H1 (cell line): Measurements from ENCODE around the gene HSFX2. TPM values are rescaled to one million over a fixed set of nuclear protein-coding genes. Genes with fewer than 3 reads are reported as not detected.

ENCODE experiments used
- CTCF ChIA-PET: fragments of 300-600 bp; sonication (Branson Sonifier 250); formaldehyde crosslinking; loops from one replicate; lab custom pipeline; 2021; ENCODE audit not compliant: partially characterized antibody; lab: Charles Lee
- POLR2A ChIA-PET: fragments of 300-600 bp; sonication (Branson Sonifier 250); formaldehyde crosslinking; loops from one replicate; lab custom pipeline; 2021; ENCODE audit warnings: inconsistent platforms; ENCODE audit not compliant: partially characterized antibody; lab: Charles Lee
- DNase-seq, 2 experiments: peaks; one replicate each; pipeline versions ENCODE4 v3.0.0 to v3.0.0-alpha.2; 2010 to 2022; ENCODE audit warnings: low spot score in 2 of 2, low read depth in 1 of 2, mixed read lengths in 1 of 2
- FAIRE-seq: peaks from 2 replicates; lab custom pipeline; 2011; peaks lifted over from hg19 to GRCh38; lab: Jason Lieb, UNC
- H2AFZ ChIP-seq: 2 replicates; pipeline ENCODE4 v1.8.1; 2012; ENCODE audit warnings: low read length, inconsistent platforms
- H2AK5ac ChIP-seq: 2 replicates; pipeline ENCODE4 v1.6.1; 2013; ENCODE audit warnings: low read depth, low read length
- H2BK120ac ChIP-seq: replicated peaks from 2 replicates; pipeline ENCODE3; 2013; ENCODE audit warnings: low read depth, low read length, inconsistent platforms
- H2BK12ac ChIP-seq: 2 replicates; pipeline ENCODE4 v1.6.1; 2013; ENCODE audit warnings: low read depth, low read length
- H2BK15ac ChIP-seq: 2 replicates; pipeline ENCODE4 v1.6.1; 2013; ENCODE audit warnings: low read length
- H2BK20ac ChIP-seq: 2 replicates; pipeline ENCODE4 v1.6.1; 2013; ENCODE audit warnings: low read length
- H2BK5ac ChIP-seq: 2 replicates; pipeline ENCODE4 v1.6.1; 2013; ENCODE audit warnings: low read depth, low read length
- H3K14ac ChIP-seq: 2 replicates; pipeline ENCODE4 v1.6.1; 2013; ENCODE audit warnings: inconsistent platforms; ENCODE audit not compliant: insufficient read length
- H3K18ac ChIP-seq: 2 replicates; pipeline ENCODE4 v1.6.1; 2013; ENCODE audit warnings: low read length; ENCODE audit errors: extremely low read depth
- H3K23ac ChIP-seq: 2 replicates; pipeline ENCODE4 v1.6.1; 2013; ENCODE audit warnings: inconsistent platforms; ENCODE audit not compliant: insufficient read length
- H3K23me2 ChIP-seq: 2 replicates; pipeline ENCODE4 v1.6.1; 2013; ENCODE audit warnings: low read depth, low read length
- H3K27ac ChIP-seq: 2 replicates; pipeline ENCODE4 v1.6.1; 2011; ENCODE audit warnings: low read depth, low read length, inconsistent platforms
- H3K27me3 ChIP-seq, 4 experiments: replicated peaks in 1 of 4; 1 replicate in 1 of 4; 2 replicates in 3 of 4; pipeline versions ENCODE4 v1.6.1 to v1.8.1; 2011 to 2013; ENCODE audit warnings: low read length in 3 of 4, mild to moderate bottlenecking in 3 of 4, inconsistent platforms in 2 of 4, mixed read lengths in 2 of 4, moderate library complexity in 1 of 4; ENCODE audit not compliant: control insufficient read depth in 3 of 4, insufficient read depth in 3 of 4; ENCODE audit errors: extremely low read depth in 1 of 4
- H3K36me3 ChIP-seq, 4 experiments: 2 replicates each; pipeline versions ENCODE4 v1.6.1 to v1.8.1; 2011 to 2013; ENCODE audit warnings: mild to moderate bottlenecking in 4 of 4, low read length in 3 of 4, moderate library complexity in 2 of 4, control low read depth in 1 of 4, inconsistent platforms in 1 of 4; ENCODE audit not compliant: insufficient read depth in 4 of 4, control insufficient read depth in 2 of 4
- H3K4ac ChIP-seq: replicated peaks from 2 replicates; pipeline ENCODE3; 2013; ENCODE audit warnings: low read length, low read depth, mixed read lengths, inconsistent platforms; ENCODE audit not compliant: insufficient read length
- H3K4me1 ChIP-seq, 4 experiments: replicated peaks in 1 of 4; 1 replicate in 1 of 4; 2 replicates in 3 of 4; pipeline versions ENCODE4 v1.6.1 to v1.8.1; 2011 to 2013; ENCODE audit warnings: low read length in 3 of 4, inconsistent platforms in 2 of 4, mixed read lengths in 1 of 4; ENCODE audit not compliant: insufficient read depth in 4 of 4, control insufficient read depth in 3 of 4
- H3K4me2 ChIP-seq, 2 experiments: 2 replicates each; pipeline versions ENCODE4 v1.6.1 to v1.8.1; 2011 to 2013; ENCODE audit warnings: low read depth in 2 of 2, low read length in 2 of 2, control low read depth in 1 of 2, inconsistent platforms in 1 of 2, mild to moderate bottlenecking in 1 of 2; ENCODE audit not compliant: insufficient read depth in 1 of 2
- H3K4me3 ChIP-seq, 4 experiments: fragments of 200-600, 300-600 bp in 1 of 4; sonication (generic), shearing (Covaris generic), sonication (Bioruptor Twin) in 1 of 4; 2 replicates each; pipeline versions ENCODE4 v1.5.1 to v1.8.1; 2011 to 2016; ENCODE audit warnings: low read length in 4 of 4, low read depth in 3 of 4, control low read depth in 2 of 4, inconsistent platforms in 2 of 4, mild to moderate bottlenecking in 2 of 4, mixed read lengths in 1 of 4, moderate library complexity in 1 of 4; ENCODE audit not compliant: insufficient read depth in 2 of 4; ENCODE audit errors: extremely low read depth in 1 of 4
- H3K56ac ChIP-seq: replicated peaks from 2 replicates; pipeline ENCODE3; 2013; ENCODE audit warnings: low read depth, mild to moderate bottlenecking, mixed read lengths, low read length, inconsistent platforms; ENCODE audit not compliant: insufficient read length
- H3K79me1 ChIP-seq: 2 replicates; pipeline ENCODE4 v1.6.1; 2013; ENCODE audit warnings: low read depth, low read length, control low read depth
- H3K79me2 ChIP-seq, 2 experiments: 2 replicates each; pipeline versions ENCODE4 v1.6.1 to v1.8.1; 2012 to 2013; ENCODE audit warnings: low read length in 2 of 2, mild to moderate bottlenecking in 2 of 2, inconsistent platforms in 1 of 2; ENCODE audit not compliant: insufficient read depth in 2 of 2, control insufficient read depth in 1 of 2
- H3K9ac ChIP-seq, 4 experiments: replicated peaks in 1 of 4; 1 replicate in 1 of 4; 2 replicates in 3 of 4; pipeline versions ENCODE4 v1.6.1 to v1.8.1; 2011 to 2013; ENCODE audit warnings: low read depth in 3 of 4, low read length in 3 of 4, control low read depth in 2 of 4, mild to moderate bottlenecking in 2 of 4, moderate library complexity in 2 of 4, inconsistent platforms in 1 of 4; ENCODE audit errors: extremely low read depth in 1 of 4
- H3K9me3 ChIP-seq, 2 experiments: 2 replicates each; pipeline versions ENCODE4 v1.6.1 to v1.8.1; 2012 to 2013; ENCODE audit warnings: mild to moderate bottlenecking in 2 of 2, moderate library complexity in 2 of 2, control low read depth in 1 of 2, inconsistent platforms in 1 of 2, low read depth in 1 of 2, low read length in 1 of 2, mixed read lengths in 1 of 2; ENCODE audit not compliant: insufficient read depth in 2 of 2
- H4K20me1 ChIP-seq, 2 experiments: replicated peaks in 1 of 2; 2 replicates each; pipeline versions ENCODE3 to v1.8.1; 2011 to 2013; ENCODE audit warnings: inconsistent platforms in 2 of 2, low read length in 2 of 2, mild to moderate bottlenecking in 1 of 2; ENCODE audit not compliant: insufficient read depth in 2 of 2, control insufficient read depth in 1 of 2
- H4K5ac ChIP-seq: 2 replicates; pipeline ENCODE4 v1.6.1; 2013; ENCODE audit warnings: low read length, low read depth, mixed read lengths, inconsistent platforms; ENCODE audit not compliant: insufficient read length
- H4K8ac ChIP-seq: 2 replicates; pipeline ENCODE4 v1.8.0; 2013; ENCODE audit warnings: mild to moderate bottlenecking, moderate library complexity, low read length, inconsistent platforms; ENCODE audit not compliant: insufficient read depth; ENCODE audit errors: extremely low read depth
- H4K91ac ChIP-seq: replicated peaks from 2 replicates; pipeline ENCODE3; 2013; ENCODE audit warnings: low read length, mixed read lengths, inconsistent platforms; ENCODE audit not compliant: insufficient read length
- ASH2L ChIP-seq: fragments of 200-600, 300-600 bp; sonication (generic); IDR thresholded peaks from one replicate; pipeline ENCODE4 v1.7.1; 2017; ENCODE audit warnings: low read length
- CEBPB ChIP-seq: IDR thresholded peaks from 2 replicates; pipeline ENCODE4 v1.6.1; 2012; ENCODE audit warnings: low read depth, low read length
- CTBP2 ChIP-seq: IDR thresholded peaks from 2 replicates; pipeline ENCODE4 v1.7.0; 2011; ENCODE audit warnings: borderline replicate concordance, mild to moderate bottlenecking, moderate library complexity, mixed read lengths, low read length; ENCODE audit not compliant: insufficient read depth, insufficient read length
- CTCF ChIP-seq, 3 experiments: IDR thresholded peaks; 1 replicate in 2 of 3; 2 replicates in 1 of 3; pipeline versions ENCODE4 v1.5.1 to v1.6.1; 2011; ENCODE audit warnings: low read length in 3 of 3, mild to moderate bottlenecking in 3 of 3, inconsistent platforms in 2 of 3, low read depth in 1 of 3, moderate library complexity in 1 of 3; ENCODE audit not compliant: insufficient read depth in 1 of 3; ENCODE audit errors: control extremely low read depth in 1 of 3
- GABPA ChIP-seq: IDR thresholded peaks from 2 replicates; pipeline ENCODE4 v1.6.1; 2011; ENCODE audit warnings: mild to moderate bottlenecking, low read length, moderate library complexity, borderline replicate concordance; ENCODE audit not compliant: insufficient read depth
- GTF2F1 ChIP-seq: IDR thresholded peaks from 2 replicates; pipeline ENCODE4 v1.6.1; 2012; ENCODE audit warnings: low read depth, low read length, improper control_type of control experiment, borderline replicate concordance
- NRF1 ChIP-seq: IDR thresholded peaks from 2 replicates; pipeline ENCODE4 v1.6.1; 2011; ENCODE audit warnings: mild to moderate bottlenecking, low read depth, low read length, improper control_type of control experiment
- PHF8 ChIP-seq: fragments of 200-600 bp; sonication (generic); conservative IDR thresholded peaks from 2 replicates; pipeline ENCODE4 v1.7.1; 2012; ENCODE audit warnings: low read depth, mild to moderate bottlenecking, inconsistent platforms, low read length, moderate library complexity
- SIRT6 ChIP-seq: IDR thresholded peaks from one replicate; pipeline ENCODE4 v1.7.1; 2012; ENCODE audit warnings: low read length, inconsistent platforms
- SUZ12 ChIP-seq: fragments of 200-600 bp; sonication (generic); IDR thresholded peaks from 2 replicates; pipeline ENCODE4 v1.6.1; 2012; ENCODE audit warnings: mild to moderate bottlenecking, inconsistent platforms, low read length, moderate library complexity, mixed read lengths
- TCF12 ChIP-seq: IDR thresholded peaks from 2 replicates; pipeline ENCODE4 v1.6.1; 2011; ENCODE audit warnings: low read depth, mild to moderate bottlenecking, low read length
- WGBS, 2 experiments: shearing (Covaris generic) in 1 of 2; methylation state at CpG; one replicate each; pipeline versions ENCODE4 v1.1.6 to v1.1.7; 2013 to 2015; ENCODE audit warnings: low lambda C conversion rate in 2 of 2, mixed read lengths in 2 of 2, inconsistent platforms in 1 of 2, low coverage in 1 of 2, missing lambda C conversion rate in 1 of 2; ENCODE audit not compliant: insufficient replicate concordance in 2 of 2, insufficient coverage in 1 of 2, insufficient read length in 1 of 2; ENCODE audit errors: extremely low coverage in 1 of 2, missing lambda C conversion rate in 1 of 2; 5-methylcytosine and 5-hydroxymethylcytosine counted together
- polyA plus RNA-seq, 7 experiments: library from polyadenylated mRNA; depleted of rRNA in 3 of 7; stranded (reverse) in 5 of 7; unstranded in 2 of 7; fragments of >200 nt in 5 of 7; fragments of 200-250 nt in 2 of 7; gene quantifications; 1 replicate in 5 of 7; 2 replicates in 1 of 7; 4 replicates in 1 of 7; pipeline versions ENCODE4 v1.2.1 to v1.2.3, GENCODE V29; 2011 to 2013; ENCODE audit warnings: missing spikeins in 2 of 7, mixed read lengths in 2 of 7
- total RNA-seq: library from RNA; stranded (reverse); fragmentation: NEBNext Ultra II Directional; extraction: Animal tissue kit (Norgen Biotek cat#: 25700); gene quantifications from 2 replicates; pipeline ENCODE4 v1.2.1, GENCODE V29; 2021

HSFX2 gene
- total and polyA plus RNA-seq, 2 of the 8 experiments (the other 6 are each of a cell fraction or from before 2014, with no cell fraction given) = 0.17 TPM; not detected in 1

GRCh38 chrX:149630681-149631233, 35.6 kb upstream of the HSFX2 start:
- Histone ChIP-seq H3K79me1 (no peaks in the 10 kb centered on the region), H2BK5ac (no peak overlapping the region), H2BK12ac (no peak overlapping the region), H3K4me2 (peak overlapping the region; percentile 73 to 75), H2BK15ac (no peak overlapping the region), H4K20me1 (peaks cover 2 to 3% of the 10 kb centered on the region in 2 experiments), H3K9me3 (no peaks in the 10 kb centered on the region), H3K14ac (no peak overlapping the region), H3K36me3 (no peaks in the 10 kb centered on the region), H4K91ac (no peak overlapping the region), H3K4ac (no peak overlapping the region), H2BK20ac (no peak overlapping the region), H2AFZ (no peak overlapping the region), H3K4me3 (peak overlapping the region; percentile 55 to 84 (median 68)), H4K8ac (no peak overlapping the region), H3K27ac (no peak overlapping the region), H2AK5ac (no peak overlapping the region), H3K4me1 (peaks cover 0 to 11% (median 2%) of the 10 kb centered on the region in 4 experiments; a peak in 3 of 7 replicates), H3K9ac (peak overlapping the region in 3 of 4 experiments; percentile 25 to 63 (median 47); a peak in 5 of 7 replicates), H3K56ac (no peak overlapping the region), H3K27me3 (peaks cover 3 to 19% (median 8%) of the 10 kb centered on the region in 4 experiments; a peak in 5 of 7 replicates), H4K5ac (no peak overlapping the region), H3K23ac (no peak overlapping the region), H3K18ac (no peak overlapping the region), H3K79me2 (peaks cover 0 to 27% of the 10 kb centered on the region in 2 experiments; a peak in 2 of 4 replicates), H3K23me2 (peaks cover 4% of the 10 kb centered on the region; the same call in 1 of the 2 replicates), H2BK120ac (no peak overlapping the region)
- DNase-seq = no peak
- ChIA-PET POLR2A (no interaction called here), CTCF (no interaction called here)
- WGBS, 2 experiments = 25% methylated on average over 6 of the region's 16 CpGs; no CpG with 5 or more reads in 1 of the 2 experiments
- no peak for FAIRE-seq
- TF ChIP-seq TCF12 = no peak
- no peak for TF ChIP-seq CTBP2
- no peak for TF ChIP-seq CTCF (IDR thresholded peaks at IDR 0.05; ENCODE audit: control extremely low read depth in 1 of 3, insufficient read depth in 1 of 3, low read depth in 1 of 3, low read length in 3 of 3)
- TF ChIP-seq NRF1 = no peak
- TF ChIP-seq SIRT6 = no peak
- TF ChIP-seq GTF2F1 = no peak
- no peak for TF ChIP-seq ASH2L
- no peak for TF ChIP-seq PHF8
- TF ChIP-seq GABPA = no peak
- no peak for TF ChIP-seq CEBPB
- no peak for TF ChIP-seq SUZ12
